ENCODE measurements around the gene XRN2.

DNA sequence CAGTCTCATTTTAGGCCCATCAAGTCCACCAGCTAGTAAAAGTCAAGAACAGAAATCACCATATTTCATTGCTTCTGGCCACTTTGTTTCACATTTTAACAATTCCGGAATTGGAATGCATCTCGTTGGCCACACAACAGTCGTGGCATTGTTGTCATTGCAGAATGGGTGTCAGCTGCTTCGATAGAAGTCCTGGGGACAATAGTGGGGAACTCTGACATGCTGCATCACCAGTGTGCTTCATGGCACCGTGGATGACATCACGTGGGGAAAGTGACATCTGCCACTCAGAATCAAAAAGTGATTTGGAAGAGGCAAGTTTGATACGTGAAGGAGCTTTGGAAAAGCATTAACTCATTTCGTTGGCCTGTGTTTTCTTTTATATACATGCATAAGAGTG lies 43.8 kb upstream of the XRN2 start:
- TF ChIP-seq CTCF (IDR thresholded peaks at IDR 0.05) (no peak), POLR2AphosphoS5 (IDR thresholded peaks at IDR 0.05; ENCODE audit: low read depth, low read length) (no peak)
